Astrocyte (in vitro differentiated cells and primary cell): Measurements from ENCODE around the gene IFI30.

Source experiments
- EZH2 ChIP-seq: IDR thresholded peaks from 2 replicates; pipeline ENCODE4 v1.6.1; 2012; ENCODE audit warnings: mild to moderate bottlenecking, low read length, inconsistent platforms; ENCODE audit not compliant: insufficient read depth
- TF ChIP-seq, protein P1 (sequence below): IDR thresholded peaks from 2 replicates; pipeline ENCODE4 v1.5.1; 2011; ENCODE audit warnings: low read depth, mild to moderate bottlenecking, inconsistent platforms, low read length, moderate library complexity; ENCODE audit not compliant: insufficient read depth

- TF ChIP-seq, protein P1, sequence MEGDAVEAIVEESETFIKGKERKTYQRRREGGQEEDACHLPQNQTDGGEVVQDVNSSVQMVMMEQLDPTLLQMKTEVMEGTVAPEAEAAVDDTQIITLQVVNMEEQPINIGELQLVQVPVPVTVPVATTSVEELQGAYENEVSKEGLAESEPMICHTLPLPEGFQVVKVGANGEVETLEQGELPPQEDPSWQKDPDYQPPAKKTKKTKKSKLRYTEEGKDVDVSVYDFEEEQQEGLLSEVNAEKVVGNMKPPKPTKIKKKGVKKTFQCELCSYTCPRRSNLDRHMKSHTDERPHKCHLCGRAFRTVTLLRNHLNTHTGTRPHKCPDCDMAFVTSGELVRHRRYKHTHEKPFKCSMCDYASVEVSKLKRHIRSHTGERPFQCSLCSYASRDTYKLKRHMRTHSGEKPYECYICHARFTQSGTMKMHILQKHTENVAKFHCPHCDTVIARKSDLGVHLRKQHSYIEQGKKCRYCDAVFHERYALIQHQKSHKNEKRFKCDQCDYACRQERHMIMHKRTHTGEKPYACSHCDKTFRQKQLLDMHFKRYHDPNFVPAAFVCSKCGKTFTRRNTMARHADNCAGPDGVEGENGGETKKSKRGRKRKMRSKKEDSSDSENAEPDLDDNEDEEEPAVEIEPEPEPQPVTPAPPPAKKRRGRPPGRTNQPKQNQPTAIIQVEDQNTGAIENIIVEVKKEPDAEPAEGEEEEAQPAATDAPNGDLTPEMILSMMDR = no peak
- TF ChIP-seq EZH2 = no peak
Measured at GRCh38 chr19:18198374-18198773, 24.8 kb downstream of the IFI30 start.
